ENCODE results near the gene ZNF311. TPM values are rescaled to one million over a fixed set of nuclear protein-coding genes. Genes with fewer than 3 reads are reported as not detected.
"Not testable (repeated sequence)": the region's sequence is repeated elsewhere in the genome, so short reads cannot be mapped to it uniquely, and the experiment has no call there.

Gene ZNF311
- total RNA-seq, 1 experiment from 2014 or later = 0.57 TPM

DNA sequence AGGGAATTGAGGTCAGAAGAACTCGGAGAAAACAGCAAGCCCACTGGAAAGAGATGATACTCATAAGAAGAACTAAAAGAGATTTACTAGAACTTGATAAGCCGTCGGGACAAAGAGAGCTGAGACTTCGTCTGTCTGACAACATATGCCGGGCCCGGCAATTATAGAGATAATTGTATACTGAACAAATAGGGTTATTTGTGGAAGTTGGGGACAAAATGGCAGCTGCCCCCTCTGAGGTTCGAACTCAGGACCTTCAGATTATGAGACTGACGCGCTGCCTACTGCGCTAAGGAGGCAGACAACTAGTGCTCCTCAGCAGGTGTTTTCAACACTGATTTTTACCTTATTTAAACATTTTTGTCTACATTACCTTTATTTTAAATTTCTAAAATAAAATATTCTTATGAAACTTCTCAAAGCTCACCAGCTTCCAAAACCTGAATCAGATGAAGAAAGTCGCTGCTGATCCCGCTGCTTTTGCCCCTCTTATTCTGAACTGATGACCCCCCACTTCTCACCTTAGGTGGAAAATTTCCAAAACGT lies 52.0 kb downstream of the ZNF311 start:
- Histone ChIP-seq H3K56ac (ENCODE audit: insufficient read length, low read depth, low read length) (no peak overlapping the region), H4K20me1 (ENCODE audit: control insufficient read depth, insufficient read depth, insufficient read length) (no peaks in the 10 kb centered on the region), H2BK120ac (ENCODE audit: low read depth, low read length, poor library complexity, severe bottlenecking) (no peak overlapping the region), H3K9ac (ENCODE audit: extremely low read depth, insufficient read length, low read length) (peak overlapping the region; percentile 40), H3K4ac (ENCODE audit: low read depth, low read length) (no peak overlapping the region), H3K9me3 (ENCODE audit: control insufficient read depth, low read depth, low read length) (no peaks in the 10 kb centered on the region), H3K14ac (ENCODE audit: insufficient read depth, low read length) (no peak overlapping the region), H3K23ac (ENCODE audit: insufficient read length, low read depth, low read length) (no peak overlapping the region), H3T11ph (ENCODE audit: low read length) (no peak overlapping the region), H2BK5ac (ENCODE audit: insufficient read length, low read length) (no peak overlapping the region), H4K5ac (ENCODE audit: insufficient read length, low read depth, low read length) (no peak overlapping the region), H3K18ac (ENCODE audit: insufficient read length, low read depth, low read length) (no peak overlapping the region), H2AK5ac (ENCODE audit: insufficient read length, low read length) (no peak overlapping the region), H2AFZ (ENCODE audit: low read length) (peak overlapping the region; percentile 90), H2BK20ac (ENCODE audit: low read depth, low read length, poor library complexity, severe bottlenecking) (no peak overlapping the region), H4K8ac (replicated peaks; ENCODE audit: insufficient read length, low read depth, low read length) (no peak overlapping the region), H3K23me2 (ENCODE audit: insufficient read length, low read depth, low read length, poor library complexity, severe bottlenecking) (peaks cover 9% of the 10 kb centered on the region), H3K79me1 (ENCODE audit: insufficient read depth, low read depth, low read length, poor library complexity, severe bottlenecking) (no peaks in the 10 kb centered on the region), H3K4me2 (ENCODE audit: insufficient read depth, insufficient read length, low read length) (peak overlapping the region; percentile 79), H3K4me1 (ENCODE audit: insufficient read depth, low read length) (no peaks in the 10 kb centered on the region), H2BK15ac (ENCODE audit: low read depth, low read length) (no peak overlapping the region; the same call in 1 of the 2 replicates), H2BK12ac (ENCODE audit: insufficient read length, low read depth, low read length) (no peak overlapping the region), H4K91ac (ENCODE audit: insufficient read length, low read depth, low read length) (no peak overlapping the region), H3K79me2 (ENCODE audit: insufficient read depth, low read length) (no peaks in the 10 kb centered on the region), H3K27ac (ENCODE audit: insufficient read length, low read depth, low read length) (no peak overlapping the region), H3K27me3 (ENCODE audit: insufficient read depth, low read length) (no peaks in the 10 kb centered on the region)
- Mint-ChIP-seq H3K9me3 (peaks cover 7 to 9% of the 10 kb centered on the region in 2 experiments; a peak in 4 of 5 replicates), H3K27ac (0 out of 7 replicates have a peak overlapping the region, but pooled peaks of 1 of the 3 experiments have one; percentile 24), H3K36me3 (ENCODE audit: insufficient read depth in 1 of 3, low read depth in 3 of 3) (peaks cover 4 to 5% (median 5%) of the 10 kb centered on the region in 3 experiments; a peak in 6 of 7 replicates), H3K27me3 (ENCODE audit: low read depth) (peaks cover 9% of the 10 kb centered on the region), H3K4me3 (peak overlapping the region; percentile 91 to 94), H3K4me1 (peaks cover 21% of the 10 kb centered on the region in 2 experiments)
- TF ChIP-seq, protein P1, sequence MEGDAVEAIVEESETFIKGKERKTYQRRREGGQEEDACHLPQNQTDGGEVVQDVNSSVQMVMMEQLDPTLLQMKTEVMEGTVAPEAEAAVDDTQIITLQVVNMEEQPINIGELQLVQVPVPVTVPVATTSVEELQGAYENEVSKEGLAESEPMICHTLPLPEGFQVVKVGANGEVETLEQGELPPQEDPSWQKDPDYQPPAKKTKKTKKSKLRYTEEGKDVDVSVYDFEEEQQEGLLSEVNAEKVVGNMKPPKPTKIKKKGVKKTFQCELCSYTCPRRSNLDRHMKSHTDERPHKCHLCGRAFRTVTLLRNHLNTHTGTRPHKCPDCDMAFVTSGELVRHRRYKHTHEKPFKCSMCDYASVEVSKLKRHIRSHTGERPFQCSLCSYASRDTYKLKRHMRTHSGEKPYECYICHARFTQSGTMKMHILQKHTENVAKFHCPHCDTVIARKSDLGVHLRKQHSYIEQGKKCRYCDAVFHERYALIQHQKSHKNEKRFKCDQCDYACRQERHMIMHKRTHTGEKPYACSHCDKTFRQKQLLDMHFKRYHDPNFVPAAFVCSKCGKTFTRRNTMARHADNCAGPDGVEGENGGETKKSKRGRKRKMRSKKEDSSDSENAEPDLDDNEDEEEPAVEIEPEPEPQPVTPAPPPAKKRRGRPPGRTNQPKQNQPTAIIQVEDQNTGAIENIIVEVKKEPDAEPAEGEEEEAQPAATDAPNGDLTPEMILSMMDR (conservative IDR thresholded peaks at IDR 0.05) = no peak
- no peak for DNase-seq
- WGBS (ENCODE audit: extremely low coverage, insufficient read length, low lambda C conversion rate) = no CpG with 5 or more reads among the region's 13 CpGs

DNA sequence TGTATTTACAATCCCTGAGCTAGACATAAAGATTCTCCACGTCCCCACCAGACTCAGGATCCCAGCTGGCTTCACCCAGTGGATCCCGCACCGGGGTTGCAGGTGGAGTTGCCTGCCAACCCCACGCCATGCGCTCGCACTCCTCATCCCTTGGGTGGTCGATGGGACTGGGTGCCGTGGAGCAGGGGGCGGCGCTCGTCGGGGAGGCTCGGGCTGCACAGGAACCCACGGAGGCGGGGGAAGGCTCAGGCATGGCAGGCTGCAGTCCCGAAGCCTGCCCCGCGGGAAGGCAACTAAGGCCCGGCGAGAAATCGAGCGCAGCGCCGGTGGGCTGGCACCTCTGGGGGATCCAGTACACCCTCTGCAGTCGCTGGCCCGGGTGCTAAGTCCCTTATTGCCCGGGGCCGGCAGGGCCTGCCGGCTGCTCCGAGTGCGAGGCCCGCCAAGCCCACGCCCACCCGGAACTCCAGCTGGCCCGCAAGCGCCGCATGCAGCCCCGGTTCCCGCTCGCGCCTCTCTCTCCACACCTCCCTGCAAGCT lies 55.4 kb downstream of the ZNF311 start:
- no CpG with 5 or more reads among the region's 41 CpGs for WGBS (ENCODE audit: extremely low coverage, insufficient read length, low lambda C conversion rate)
- H4K8ac ChIP-seq (replicated peaks; ENCODE audit: insufficient read length, low read depth, low read length); H3K9me3 ChIP-seq (ENCODE audit: control insufficient read depth, low read depth, low read length); H3K9ac ChIP-seq (ENCODE audit: extremely low read depth, insufficient read length, low read length); H3K36me3 Mint-ChIP-seq (ENCODE audit: insufficient read depth in 1 of 3, low read depth in 3 of 3); H2BK120ac ChIP-seq (ENCODE audit: low read depth, low read length, poor library complexity, severe bottlenecking); H3K23me2 ChIP-seq (ENCODE audit: insufficient read length, low read depth, low read length, poor library complexity, severe bottlenecking); H3K4me1 ChIP-seq (ENCODE audit: insufficient read depth, low read length); H3K4me2 ChIP-seq (ENCODE audit: insufficient read depth, insufficient read length, low read length); H3K79me2 ChIP-seq (ENCODE audit: insufficient read depth, low read length); H2AK5ac ChIP-seq (ENCODE audit: insufficient read length, low read length); H4K91ac ChIP-seq (ENCODE audit: insufficient read length, low read depth, low read length); H3K27me3 ChIP-seq (ENCODE audit: insufficient read depth, low read length); H3K14ac ChIP-seq (ENCODE audit: insufficient read depth, low read length); H3K27me3 Mint-ChIP-seq (ENCODE audit: low read depth); H3K4ac ChIP-seq (ENCODE audit: low read depth, low read length); H3K23ac ChIP-seq (ENCODE audit: insufficient read length, low read depth, low read length); H2BK12ac ChIP-seq (ENCODE audit: insufficient read length, low read depth, low read length); H2BK20ac ChIP-seq (ENCODE audit: low read depth, low read length, poor library complexity, severe bottlenecking); DNase-seq; H4K5ac ChIP-seq (ENCODE audit: insufficient read length, low read depth, low read length); H3T11ph ChIP-seq (ENCODE audit: low read length); H3K79me1 ChIP-seq (ENCODE audit: insufficient read depth, low read depth, low read length, poor library complexity, severe bottlenecking); H2BK15ac ChIP-seq (ENCODE audit: low read depth, low read length); H3K27ac ChIP-seq (ENCODE audit: insufficient read length, low read depth, low read length); H2AFZ ChIP-seq (ENCODE audit: low read length); H3K56ac ChIP-seq (ENCODE audit: insufficient read length, low read depth, low read length); H2BK5ac ChIP-seq (ENCODE audit: insufficient read length, low read length); H3K18ac ChIP-seq (ENCODE audit: insufficient read length, low read depth, low read length); H3K9me3 Mint-ChIP-seq; H4K20me1 ChIP-seq (ENCODE audit: control insufficient read depth, insufficient read depth, insufficient read length): not testable (repeated sequence)
- Mint-ChIP-seq H3K27ac (peak overlapping the region in 2 of 3 experiments; percentile 51 to 86; a peak in 2 of 7 replicates), H3K4me1 (peaks cover 23 to 28% of the 10 kb centered on the region in 2 experiments), H3K4me3 (peak overlapping the region in 1 of 2 experiments; percentile 26; a peak in 1 of 5 replicates)

Measured in H9 (cell line).